GM10266 (cell line): ENCODE data around the gene SSTR1.

Experiments
- DNase-seq: peaks from one replicate; pipeline ENCODE4 v3.0.0; 2012; ENCODE audit errors: extremely low spot score
- CTCF ChIP-seq: IDR thresholded peaks from 2 replicates; pipeline ENCODE4 v1.5.1; 2012; ENCODE audit warnings: mild to moderate bottlenecking, low read depth; ENCODE audit not compliant: control insufficient read depth, insufficient read depth; ENCODE audit errors: missing control alignments

The SSTR1 gene

GRCh38 chr14:38204719-38205115 lies 3.0 kb upstream of the SSTR1 start:
- no peak for TF ChIP-seq CTCF
- no peak for DNase-seq

GRCh38 chr14:38205119-38205813 lies 2.4 kb upstream of the SSTR1 start:
- TF ChIP-seq CTCF = no peak
- no peak for DNase-seq

GRCh38 chr14:38205949-38206665 lies 1.6 kb upstream of the SSTR1 start:
- DNase-seq = no peak
- no peak for TF ChIP-seq CTCF

- DNase-seq = no peak
- no peak for TF ChIP-seq CTCF
These were observed 871 bp upstream of the SSTR1 start for GRCh38 chr14:38206689-38207376.

- no peak for TF ChIP-seq CTCF
These were observed 348 bp upstream of the SSTR1 start for GRCh38 chr14:38207377-38207735.

GRCh38 chr14:38208618-38209562 lies 1.2 kb downstream of the SSTR1 start:
- no peak for DNase-seq
- TF ChIP-seq CTCF = no peak

More at GRCh38 chr14:38207377-38207735, 348 bp upstream of the SSTR1 start:
- no peak for DNase-seq
